Measurements from ENCODE around the gene NIPBL.
"Not testable (repeated sequence)": the region's sequence is repeated elsewhere in the genome, so short reads cannot be mapped to it uniquely, and the experiment has no call there.

GRCh38 chr5:36901077-36901476, 24.5 kb downstream of the NIPBL start:
- TF ChIP-seq ZFX (IDR thresholded peaks at IDR 0.05); POLR2A (IDR thresholded peaks at IDR 0.05; ENCODE audit: borderline replicate concordance, extremely low read depth, insufficient read depth, insufficient read length); CTCF (IDR thresholded peaks at IDR 0.05 in 2 of 3, conservative IDR thresholded peaks at IDR 0.05 in 1 of 3; ENCODE audit: borderline replicate concordance in 1 of 3, insufficient read depth in 1 of 3, low read depth in 2 of 3, low read length in 2 of 3); EZH2phosphoT487 (IDR thresholded peaks at IDR 0.05; ENCODE audit: borderline replicate concordance); EGR1 (IDR thresholded peaks at IDR 0.05; ENCODE audit: low read depth); REST (IDR thresholded peaks at IDR 0.05; ENCODE audit: low read depth); POLR2AphosphoS5 (IDR thresholded peaks at IDR 0.05; ENCODE audit: low read depth, low read length); TCF7L2 (IDR thresholded peaks at IDR 0.05; ENCODE audit: borderline replicate concordance, extremely low read depth, insufficient read depth, insufficient read length); MAX (IDR thresholded peaks at IDR 0.05); SIN3A (IDR thresholded peaks at IDR 0.05; ENCODE audit: low read depth); RAD21 (IDR thresholded peaks at IDR 0.05; ENCODE audit: low read depth): not testable (repeated sequence)
